NCI-H2081 (cell line): ENCODE results near the gene OR4F6.
A peak's percentile ranks its signal among the peaks of the same experiment; 100 is the strongest.
"Not testable (repeated sequence)": the region's sequence is repeated elsewhere in the genome, so short reads cannot be mapped to it uniquely, and the experiment has no call there.

Experiments used
- DNase-seq, 2 experiments: peaks; one replicate each; lab custom pipeline; 2025; lab: John Stamatoyannopoulos, UW

The OR4F6 gene

GRCh38 chr15:101803209-101803608, at the start of gene OR4F6:
Gene OR4F6, plus strand, starts transcription at chr15:101803509. Its CDS starts 2,211 bp downstream, at chr15:101805720.
- DNase-seq = no peak

GRCh38 chr15:101764669-101765339, 38.5 kb upstream of the OR4F6 start:
- DNase-seq = not testable (repeated sequence)

DNA sequence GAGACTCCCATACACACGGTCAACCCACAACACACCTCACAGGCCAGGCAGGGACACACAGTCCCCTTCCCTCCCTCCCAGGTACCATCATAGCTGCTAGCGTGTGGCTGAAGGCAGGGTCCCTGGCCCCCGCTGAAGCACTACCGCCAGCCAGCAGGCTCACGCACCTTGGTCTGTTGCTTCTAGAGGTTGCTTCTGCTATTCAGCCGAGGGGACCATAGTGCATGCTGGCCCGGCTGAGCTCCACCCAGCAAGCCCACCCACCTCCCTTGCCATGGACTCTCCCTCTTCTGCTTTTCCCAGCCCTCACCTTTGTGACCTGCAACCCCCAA, 38.0 kb upstream of the OR4F6 start:
- DNase-seq = not testable (repeated sequence)

- DNase-seq = no peak
Observed at GRCh38 chr15:101765772-101766456, 37.4 kb upstream of the OR4F6 start.

DNA sequence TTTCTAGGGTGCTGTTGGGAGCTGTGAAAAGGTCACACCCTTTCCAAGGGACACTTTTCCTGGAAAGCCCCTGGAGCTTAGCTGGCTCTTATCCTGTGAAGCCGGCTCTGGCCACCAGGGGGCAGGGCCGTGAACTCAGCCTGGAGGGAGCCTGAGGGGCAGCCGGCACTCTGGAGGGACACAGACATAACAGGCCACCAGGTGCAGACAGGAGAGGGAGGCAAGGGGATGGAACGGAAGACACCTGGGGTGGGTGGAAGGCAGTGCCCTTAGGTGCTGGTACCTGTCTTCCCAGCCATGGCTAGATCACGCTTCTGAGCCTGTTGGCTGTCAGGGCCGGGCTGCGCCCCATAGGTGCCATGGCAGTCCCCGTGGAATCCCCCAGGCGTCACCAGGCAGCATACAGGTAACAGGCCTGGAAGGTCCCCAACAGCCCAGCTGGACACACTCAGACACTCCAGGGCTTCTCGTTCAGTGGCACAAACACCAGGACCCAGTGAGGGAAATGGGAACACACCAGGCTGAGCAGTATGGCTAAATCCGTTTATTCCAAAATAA, 36.1 kb upstream of the OR4F6 start:
- DNase-seq = not testable (repeated sequence)

- DNase-seq = no peak
Observed at GRCh38 chr15:101772921-101773320, 30.4 kb upstream of the OR4F6 start.

- DNase-seq = peak; percentile 21 to 29
Observed at GRCh38 chr15:101773496-101774100, 29.7 kb upstream of the OR4F6 start.

DNA sequence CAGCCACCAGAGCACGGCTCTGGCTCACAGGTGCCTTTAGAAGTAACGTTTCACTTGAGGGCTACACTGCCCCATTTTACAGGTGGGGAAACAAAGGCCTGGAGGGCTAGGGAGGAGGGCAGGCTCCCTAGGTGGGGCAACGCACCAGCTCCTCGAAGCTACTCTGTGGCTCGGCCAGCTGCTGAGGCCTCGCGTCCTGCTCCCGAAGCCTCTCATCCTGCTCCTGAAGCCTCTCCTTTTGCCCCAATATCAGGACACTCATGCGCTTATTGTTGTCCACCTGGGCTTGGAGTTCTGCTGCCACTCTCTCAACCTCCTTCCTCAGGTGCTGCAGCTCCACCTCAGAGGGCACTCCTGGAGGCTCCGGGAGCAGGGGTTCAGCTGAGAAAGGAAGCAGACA, 28.2 kb upstream of the OR4F6 start:
- no peak for DNase-seq

GRCh38 chr15:101778576-101778975, 24.7 kb upstream of the OR4F6 start:
- DNase-seq = not testable (repeated sequence)

DNA sequence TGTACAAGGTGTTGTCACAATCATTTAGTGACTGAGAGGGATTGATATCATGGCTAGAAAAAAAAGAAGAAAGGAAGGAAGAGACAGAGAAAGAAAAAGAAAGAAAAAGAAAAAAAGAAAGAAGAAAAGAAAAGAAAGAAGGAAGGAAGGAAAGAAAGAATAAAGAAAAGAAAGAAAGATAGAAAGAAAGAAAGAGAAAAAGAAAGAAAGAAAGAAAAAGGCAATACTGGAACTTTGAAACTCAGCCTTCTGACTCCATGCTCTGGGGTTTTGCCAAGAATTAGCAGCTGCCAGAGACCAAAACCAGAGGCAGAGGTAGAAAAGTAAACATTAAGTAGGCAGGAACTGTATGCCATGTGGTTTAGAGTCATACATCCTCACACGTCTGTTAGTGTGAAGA, 23.1 kb upstream of the OR4F6 start:
- DNase-seq = peak in 1 of 2 experiments; percentile 27

- no peak for DNase-seq
Observed at GRCh38 chr15:101781928-101782327, 21.4 kb upstream of the OR4F6 start.

DNA sequence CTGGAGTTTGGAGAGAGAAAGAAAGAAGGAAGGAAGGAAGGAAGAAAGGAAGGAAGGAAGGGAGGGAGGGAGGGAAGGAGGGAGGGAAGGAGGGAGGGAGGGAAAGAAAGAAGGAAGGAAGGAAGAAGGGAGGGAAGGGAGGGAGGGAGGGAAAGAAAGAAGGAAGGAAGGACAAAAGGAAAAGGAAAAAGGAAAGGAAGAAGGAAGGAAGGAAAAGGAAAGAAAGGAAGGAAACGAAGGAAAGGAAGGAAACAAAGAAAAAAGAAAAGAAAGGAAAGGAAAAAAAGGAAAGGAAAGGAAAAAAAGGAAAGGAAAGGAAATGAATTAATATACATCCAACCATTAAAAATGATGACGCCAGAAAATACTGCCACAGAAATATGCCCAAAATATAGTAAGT, 18.7 kb upstream of the OR4F6 start:
- no peak for DNase-seq

GRCh38 chr15:101786422-101786821, 16.9 kb upstream of the OR4F6 start:
- DNase-seq = not testable (repeated sequence)

- not testable (repeated sequence) for DNase-seq
Observed at GRCh38 chr15:101788001-101788400, 15.3 kb upstream of the OR4F6 start.

GRCh38 chr15:101788503-101789269, 14.6 kb upstream of the OR4F6 start:
- DNase-seq = not testable (repeated sequence)

- not testable (repeated sequence) for DNase-seq
Observed at GRCh38 chr15:101790748-101791147, 12.6 kb upstream of the OR4F6 start.

DNA sequence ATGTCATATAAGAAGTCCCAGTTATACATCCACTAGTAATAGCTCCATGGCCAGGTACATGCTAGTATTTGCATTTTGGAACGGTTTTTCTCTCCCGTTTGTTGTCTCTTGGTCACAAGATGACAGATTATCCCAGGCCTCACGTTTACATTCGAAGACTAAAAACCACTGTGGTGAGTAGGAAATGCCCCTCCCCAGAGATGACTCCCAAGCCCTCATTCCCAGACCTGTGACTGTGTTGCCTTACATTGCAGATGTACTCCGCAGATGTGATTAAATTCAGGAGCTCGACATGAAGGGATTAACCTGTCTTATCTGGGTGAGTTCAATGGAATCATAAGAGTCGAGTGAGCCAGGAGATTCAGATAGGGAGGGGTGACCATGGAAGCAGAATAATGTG, 9.3 kb upstream of the OR4F6 start:
- not testable (repeated sequence) for DNase-seq

DNA sequence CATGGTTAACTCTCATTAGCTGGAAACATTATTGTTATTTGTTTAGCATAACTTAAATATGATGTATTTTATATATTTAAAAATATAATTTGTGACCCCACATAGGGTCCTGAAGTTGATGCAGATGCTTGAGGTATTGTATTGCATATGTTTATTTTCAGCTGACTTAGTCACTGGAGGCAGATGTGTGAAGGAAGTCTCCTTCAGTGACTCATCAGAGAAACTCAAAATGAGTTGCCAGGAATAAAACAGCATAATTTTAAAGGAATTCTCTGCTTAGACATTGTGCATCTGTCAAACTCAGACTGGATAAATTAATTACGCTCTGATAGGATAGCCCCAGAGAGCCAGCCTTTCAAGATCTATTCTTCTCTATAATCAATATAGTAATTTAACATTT, 7.9 kb upstream of the OR4F6 start:
- no peak for DNase-seq

- no peak for DNase-seq
Observed at GRCh38 chr15:101799665-101800064, 3.6 kb upstream of the OR4F6 start.

- no peak for DNase-seq
Observed at GRCh38 chr15:101801048-101801447, 2.3 kb upstream of the OR4F6 start.

- DNase-seq = no peak
Observed at GRCh38 chr15:101803676-101804075, 367 bp downstream of the OR4F6 start.

- DNase-seq = no peak
Observed at GRCh38 chr15:101804375-101804774, 1.1 kb downstream of the OR4F6 start.
